GM19328 (cell line): ENCODE data around the gene ABCA2.

Experiments
- ATAC-seq: cut with Tn5 transposase; IDR thresholded peaks from one replicate; pipeline ENCODE4 v1.9.1; 2021; ENCODE audit warnings: mild to moderate bottlenecking, moderate library complexity; ENCODE audit not compliant: unreplicated experiment

The ABCA2 gene

DNA sequence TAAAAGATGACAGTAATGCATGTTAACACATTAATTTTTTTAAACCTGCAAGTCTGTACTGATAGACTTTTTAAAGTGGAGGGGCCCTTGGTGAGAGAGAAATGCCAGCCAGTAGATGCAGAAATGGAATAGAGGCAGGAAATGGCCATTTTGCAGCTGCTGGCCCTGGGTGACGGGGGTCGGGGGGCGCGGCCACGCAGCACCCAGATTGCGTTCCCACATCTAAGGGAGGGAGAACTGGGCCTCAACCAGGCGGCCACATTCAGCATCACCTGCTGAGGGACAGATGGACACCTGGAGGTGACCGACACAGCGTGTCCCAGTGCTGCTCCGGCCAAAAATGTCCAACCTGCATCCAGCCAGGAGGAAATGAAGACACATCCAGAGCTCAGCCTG lies 25.4 kb downstream of the ABCA2 start:
- no peak for ATAC-seq

DNA sequence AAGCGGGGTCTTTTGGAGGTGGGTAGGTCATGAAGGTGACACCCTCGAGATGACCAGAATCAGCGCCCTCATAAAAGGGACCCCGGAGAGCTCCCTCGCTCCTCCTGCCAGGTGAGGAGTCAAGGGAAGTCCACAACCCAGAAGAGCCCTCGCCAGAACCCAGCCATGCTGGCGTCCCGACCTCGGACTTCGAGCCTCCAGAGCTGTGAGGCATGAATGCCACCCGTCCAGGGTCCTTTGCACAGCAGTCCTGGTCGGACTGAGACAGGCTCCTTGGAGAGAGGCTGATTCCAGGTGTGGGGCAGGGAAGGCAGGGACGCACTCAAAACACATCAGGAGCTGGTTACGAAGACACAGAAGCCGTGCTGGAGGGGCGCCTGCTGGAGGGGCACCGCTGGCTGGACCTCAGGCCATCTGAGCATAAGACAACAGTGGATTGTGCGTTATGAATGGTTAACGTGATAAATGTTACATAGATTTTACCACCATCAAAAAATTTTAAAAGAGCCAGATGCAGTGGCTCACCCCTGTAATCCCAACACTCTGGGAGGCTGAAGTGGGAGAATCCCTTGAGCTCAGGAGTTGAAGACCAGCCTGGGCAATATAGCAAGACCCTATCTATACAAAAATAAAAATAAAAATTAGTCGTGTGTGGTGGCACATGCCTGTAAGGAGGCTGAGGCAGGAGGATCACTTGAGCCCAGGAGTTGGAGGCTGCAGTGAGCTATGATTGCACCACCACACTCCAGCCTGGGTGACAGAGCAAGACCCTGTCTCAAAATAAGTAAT lies 26.0 kb downstream of the ABCA2 start:
- ATAC-seq: no peak

DNA sequence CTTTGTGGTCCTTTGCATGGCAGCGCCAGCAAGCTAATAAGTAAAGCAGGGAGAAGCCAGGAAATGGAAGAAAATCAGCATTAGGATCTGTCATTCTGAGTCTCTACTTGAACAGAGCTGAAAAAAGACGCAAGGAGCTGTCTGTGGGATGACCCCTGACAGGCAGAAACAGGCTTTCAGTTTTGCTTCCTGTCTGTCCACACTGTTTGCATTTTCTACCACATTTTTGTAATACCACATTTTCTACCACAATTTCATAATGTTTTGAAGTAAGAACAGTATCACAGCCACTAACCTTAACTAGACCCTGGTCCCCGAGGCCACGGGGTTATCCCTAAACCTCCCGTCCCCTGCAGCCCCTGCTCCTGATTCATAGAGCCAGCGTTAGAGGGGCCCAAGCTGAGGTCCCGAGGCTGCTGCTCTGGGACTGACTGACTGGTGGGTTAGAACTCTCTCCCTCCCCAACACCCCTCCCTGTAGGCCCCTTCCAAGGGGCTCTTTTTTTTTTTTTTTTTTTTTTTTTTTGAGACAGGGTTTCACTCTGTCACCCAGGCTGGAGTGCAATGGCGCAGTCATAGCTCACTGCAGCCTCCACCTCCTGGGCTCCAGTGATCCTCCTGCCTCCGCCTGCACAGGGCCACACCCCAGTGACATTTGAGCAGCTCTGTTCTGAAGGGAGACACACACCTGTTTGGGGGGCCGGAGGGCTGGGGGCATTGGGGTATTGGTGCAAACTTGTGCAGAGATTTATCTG lies 27.7 kb downstream of the ABCA2 start:
- ATAC-seq: no peak

DNA sequence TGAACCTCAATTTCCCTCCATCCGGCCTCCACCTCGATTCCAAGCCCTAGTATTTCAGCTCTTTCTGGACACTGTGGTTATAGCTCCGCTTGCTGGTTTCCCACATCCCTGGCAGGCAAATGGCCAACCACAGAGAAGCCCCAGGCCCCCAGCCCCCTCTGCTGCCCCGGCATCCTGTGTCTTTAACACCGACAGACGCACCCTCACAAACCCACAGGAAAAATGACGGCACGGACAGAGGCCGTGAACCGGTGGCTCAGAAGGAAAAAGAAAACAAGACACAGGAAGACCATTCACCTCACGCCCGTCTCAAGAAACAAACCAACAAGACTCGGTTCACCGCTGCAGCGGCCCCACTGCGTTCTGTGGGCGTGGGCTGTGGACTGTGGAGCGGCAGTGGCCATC lies 30.2 kb downstream of the ABCA2 start:
- ATAC-seq: no peak

DNA sequence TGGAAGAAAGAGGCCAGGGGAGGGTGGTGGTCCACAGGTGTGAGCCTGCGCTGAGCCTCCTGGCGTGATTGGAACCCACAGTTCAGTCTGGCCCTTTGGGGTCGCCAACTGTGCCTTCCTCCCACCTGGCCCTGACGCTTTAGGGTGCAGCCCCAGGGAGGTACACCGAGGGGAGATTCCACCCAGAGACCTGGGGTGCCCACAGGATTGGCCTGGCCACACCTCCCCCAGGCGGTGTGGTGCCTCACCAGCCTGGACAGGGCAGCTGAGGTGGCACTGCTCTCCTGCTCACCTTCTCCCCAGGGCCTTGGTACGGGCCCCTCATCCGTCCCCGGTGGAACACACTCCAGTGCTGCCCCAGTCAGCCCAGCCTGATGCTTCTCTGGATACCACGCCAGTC lies 30.7 kb downstream of the ABCA2 start:
- ATAC-seq: no peak

DNA sequence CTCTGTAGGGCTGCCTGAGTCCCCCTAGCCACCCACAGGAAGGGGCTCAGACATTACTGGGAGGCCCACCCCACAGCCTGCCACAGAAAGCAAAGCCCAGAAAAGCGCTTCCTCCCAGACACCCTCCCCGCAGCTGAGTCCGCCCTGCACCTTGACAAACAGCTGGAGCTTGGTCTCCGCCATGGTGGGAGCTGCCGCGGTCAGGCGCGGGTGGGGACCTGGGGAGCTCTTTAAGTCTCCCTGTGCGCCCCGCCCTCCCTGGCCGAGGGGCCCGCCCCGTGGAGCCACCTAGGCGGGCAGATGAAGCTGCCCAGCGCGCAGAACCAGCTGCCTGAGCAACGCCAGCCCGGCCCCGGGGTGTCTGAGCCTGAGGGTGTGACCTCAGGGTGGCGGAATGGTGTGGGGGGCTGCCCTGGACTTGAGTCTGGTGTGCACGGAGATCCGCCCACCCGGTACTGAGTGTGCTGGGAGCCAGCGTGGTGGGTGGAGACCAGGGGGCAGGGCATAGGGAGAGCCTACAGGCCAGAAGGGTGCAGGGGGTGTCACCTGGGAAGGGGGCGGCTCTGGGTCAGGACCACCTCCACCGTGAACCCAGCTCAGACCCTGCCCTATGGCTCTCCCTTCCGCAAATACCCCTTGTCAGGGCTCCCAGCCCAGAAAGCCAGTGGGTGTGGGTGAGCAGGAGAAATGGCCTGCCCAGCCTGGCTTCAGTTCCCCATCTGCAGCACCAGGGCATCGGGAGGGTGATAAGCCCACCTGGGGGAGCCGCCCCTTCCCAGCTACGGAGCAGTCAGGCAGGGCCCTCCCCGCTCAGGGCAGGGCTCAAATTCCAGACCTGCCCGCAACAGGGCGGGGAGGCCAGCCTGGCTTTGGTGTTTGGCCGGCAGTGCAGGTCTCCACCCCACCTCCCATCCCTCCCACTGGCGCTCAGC lies 31.4 kb downstream of the ABCA2 start, which contains the start of gene CLIC3:
CLIC3 (minus strand) TSS at position 208 of the 932 bp plus-strand sequence; CDS start at position 183, 25 bp downstream.
- no peak for ATAC-seq

DNA sequence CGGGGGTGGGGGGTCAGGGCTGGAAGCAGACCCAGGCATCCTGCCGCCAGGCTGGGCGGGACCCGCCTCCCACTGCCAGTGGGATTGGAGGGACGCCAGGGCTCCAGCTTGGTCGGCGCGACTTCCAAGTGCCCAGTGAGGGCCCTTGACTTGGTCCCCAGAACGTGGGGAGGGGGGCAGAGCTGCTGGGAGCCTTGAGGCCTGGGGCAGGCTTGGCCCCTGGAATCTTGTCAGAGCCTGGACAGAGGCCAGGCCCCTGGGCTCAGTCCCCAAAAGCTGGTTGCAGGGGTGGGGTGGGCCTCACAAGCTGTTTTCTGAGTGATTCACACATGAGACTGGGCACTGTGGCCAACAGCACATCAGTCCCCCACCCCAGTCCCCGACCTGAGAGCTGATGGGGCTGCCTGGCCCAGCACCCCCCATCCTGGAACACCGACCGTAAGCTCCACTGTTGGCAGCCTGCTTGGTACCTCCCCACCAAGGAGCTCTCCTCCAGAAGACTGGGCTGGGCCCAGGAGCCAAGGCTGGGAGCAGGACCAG lies 32.2 kb downstream of the ABCA2 start:
- no peak for ATAC-seq

DNA sequence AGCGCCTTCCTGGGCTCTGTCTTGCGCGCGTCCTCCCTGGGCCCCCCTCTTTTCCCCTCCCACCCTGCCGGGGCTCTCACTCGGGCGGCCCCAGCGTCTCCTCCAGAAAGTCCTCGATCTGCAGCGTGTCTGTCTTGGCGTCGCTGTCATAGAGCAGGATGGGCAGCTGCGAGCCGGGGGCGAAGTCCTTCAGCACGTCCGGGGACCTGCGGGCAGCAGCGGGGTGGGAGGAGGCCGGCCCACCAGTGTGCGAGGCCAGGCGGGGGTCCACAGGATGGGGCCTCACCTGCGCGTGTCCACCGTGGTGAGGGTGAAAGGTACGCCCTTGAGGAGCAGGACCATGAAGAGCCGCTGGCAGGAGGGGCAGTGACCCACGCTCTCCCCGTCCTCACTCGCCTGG lies 32.7 kb downstream of the ABCA2 start:
- ATAC-seq: no peak

DNA sequence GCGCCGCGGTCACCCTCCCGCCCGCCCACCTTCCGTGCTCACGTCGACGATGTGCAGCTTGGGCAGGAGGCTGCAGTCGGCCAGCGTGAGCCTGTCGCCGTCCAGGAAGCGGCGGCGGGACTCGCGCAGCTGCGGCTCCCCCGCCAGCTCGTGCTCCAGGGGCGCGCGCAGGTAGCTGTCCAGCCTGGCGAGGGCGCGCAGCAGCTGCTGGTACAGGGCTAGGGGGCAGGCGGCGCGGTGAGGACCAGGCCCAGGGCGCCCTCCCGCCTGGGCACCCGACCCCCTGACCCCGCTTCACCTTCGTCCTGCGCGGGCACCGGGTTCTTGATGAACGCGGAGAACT lies 33.2 kb downstream of the ABCA2 start:
- no peak for ATAC-seq

DNA sequence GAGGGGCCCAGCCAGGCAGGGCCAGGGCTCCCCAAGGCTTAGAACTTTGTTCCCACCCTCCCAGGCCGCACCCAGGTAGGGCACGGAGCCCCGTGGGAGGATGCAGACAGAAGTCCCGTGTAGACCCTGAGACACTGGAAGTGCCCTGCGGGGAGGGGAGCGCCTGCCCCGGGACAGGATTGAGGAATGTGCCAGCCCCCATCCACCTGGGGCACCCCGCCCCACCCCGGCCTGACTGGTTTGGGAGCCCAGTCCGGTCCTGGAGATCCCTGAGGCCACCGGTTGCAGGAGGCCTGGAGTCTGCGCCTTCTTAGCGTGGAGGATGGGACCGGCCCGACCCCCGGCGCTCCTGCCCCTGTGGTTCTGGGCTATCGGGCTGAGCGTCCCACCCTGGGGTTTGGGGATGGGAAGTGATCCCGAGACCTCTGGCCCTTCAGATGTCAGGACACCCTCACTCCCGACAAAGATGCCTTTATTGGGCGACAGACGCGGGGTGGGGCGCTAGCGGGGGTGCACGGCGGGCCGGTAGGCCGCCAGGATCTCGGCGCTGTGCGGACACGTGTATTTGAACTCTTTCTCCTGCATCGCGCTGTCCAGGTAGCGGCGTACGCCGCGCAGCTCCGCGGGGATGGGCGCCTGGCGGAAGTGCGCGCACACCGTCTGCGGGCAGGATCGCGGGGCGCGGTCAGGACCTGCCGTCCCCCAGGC lies 33.7 kb downstream of the ABCA2 start:
- no peak for ATAC-seq

DNA sequence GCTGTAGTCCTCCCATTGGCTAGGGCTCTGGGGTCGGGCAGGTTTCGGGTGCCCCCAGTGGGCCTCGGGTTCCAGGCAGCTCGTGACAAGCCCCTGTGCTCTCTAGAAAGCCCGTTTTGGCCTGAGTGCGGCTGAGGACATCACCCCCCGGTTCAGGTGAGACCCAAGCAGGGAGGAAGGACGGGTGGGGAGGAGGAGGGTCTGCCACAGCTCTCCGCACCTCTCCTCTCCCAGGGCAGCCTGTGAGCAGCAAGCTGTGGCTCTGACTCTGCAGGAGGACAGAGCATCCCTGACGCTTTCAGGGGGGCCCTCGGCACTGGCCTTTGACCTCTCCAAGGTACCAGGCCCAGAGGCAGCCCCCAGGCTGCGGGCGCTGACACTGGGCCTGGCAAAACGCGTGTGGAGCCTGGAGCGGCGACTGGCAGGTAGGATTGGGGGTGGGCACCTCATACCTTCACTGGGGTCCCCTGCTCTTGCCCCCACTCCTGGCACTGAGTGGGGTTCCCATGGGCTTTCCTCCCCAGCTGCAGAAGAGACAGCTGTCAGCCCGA lies 35.1 kb downstream of the ABCA2 start:
- no peak for ATAC-seq

DNA sequence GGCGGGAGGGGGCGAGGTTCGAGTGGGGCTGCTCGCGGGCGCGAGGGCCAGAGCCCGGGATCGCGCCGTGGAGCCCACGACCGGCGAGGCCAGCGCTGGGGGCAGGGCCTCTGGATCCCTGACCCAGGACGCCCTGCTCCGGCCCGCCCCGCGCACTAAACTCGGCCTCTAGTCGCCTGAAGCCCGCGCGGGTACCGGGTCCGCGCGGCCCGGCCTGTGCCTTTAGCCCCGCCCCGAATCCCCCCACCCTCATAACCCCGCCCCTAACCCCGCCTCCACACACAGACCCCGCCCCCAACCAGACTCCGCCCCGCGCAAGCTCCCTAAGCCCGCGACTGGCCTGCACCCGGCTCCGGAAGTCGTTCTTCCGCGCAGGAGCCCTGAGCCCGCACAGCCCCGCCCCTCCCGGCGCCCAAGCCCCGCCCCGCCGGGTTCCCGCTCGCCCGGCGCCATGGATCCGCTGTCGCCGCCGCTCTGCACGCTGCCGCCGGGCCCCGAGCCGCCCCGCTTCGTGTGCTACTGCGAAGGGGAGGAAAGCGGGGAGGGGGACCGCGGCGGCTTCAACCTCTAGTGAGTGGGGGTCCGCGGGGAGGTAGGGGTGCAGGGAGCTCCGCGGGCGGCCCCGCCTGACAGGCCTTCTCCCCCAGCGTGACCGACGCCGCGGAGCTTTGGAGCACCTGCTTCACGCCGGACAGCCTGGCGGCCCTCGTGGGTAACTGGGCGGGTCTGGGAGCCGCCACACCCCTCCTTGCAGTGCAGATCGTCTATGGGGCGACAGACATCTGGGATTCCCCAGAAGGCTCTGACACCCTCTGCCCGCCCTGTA lies 35.8 kb downstream of the ABCA2 start, which contains the start of gene PAXX:
PAXX (plus strand) TSS at position 430 of the 826 bp plus-strand sequence; CDS start at position 452, 22 bp downstream.
- ATAC-seq: peak; percentile 79

DNA sequence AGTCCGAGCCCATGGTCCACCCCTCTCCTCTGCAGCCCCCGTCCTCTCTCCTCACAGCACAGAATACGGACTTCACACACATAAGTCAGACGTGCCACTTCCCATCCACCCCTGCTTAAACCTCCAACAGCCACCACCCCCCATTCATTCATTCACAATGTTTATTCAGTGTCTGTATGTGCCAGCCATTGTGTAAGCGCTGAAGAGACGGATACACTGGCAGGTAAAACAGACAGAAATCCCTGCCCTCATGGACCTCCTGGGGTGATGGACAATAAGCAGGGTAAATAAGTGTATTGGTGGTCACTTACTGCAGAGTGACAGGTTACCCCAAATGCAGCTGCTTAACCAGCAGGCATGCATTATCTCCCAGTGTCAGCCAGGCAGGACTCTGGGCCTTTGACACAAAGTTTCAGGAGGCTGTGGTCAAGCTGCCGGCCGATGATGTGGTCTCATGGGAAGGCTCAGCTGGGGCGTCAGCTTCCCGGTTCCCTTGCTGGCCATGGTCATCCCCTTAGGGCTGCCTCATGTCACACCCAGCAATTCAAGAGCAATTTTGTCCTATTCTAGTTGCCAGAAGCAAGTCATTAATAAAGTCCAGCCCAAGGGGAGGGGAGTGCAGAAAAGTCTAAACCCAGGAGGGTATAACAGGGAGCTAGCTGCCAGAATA lies 37.7 kb downstream of the ABCA2 start:
- no peak for ATAC-seq

DNA sequence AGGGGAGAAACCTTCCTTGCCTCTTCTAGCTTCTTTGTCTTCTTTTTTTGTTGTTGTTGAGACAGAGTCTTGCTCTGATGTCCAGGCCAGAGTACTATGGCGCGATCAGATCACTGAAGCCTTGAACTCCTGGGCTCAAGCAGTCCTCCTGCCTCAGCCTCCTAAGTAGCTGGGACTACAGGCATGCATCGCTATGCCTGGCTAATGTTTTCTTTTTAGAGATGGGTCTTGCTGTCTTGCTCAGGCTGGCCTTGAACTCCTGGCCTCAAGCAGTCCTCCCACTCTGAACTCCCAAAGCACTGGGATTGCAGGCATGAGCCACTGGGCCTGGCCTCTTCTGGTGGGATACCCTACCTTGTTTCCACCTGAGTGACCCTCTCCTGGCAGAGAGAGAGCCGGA lies 39.2 kb downstream of the ABCA2 start:
- ATAC-seq: no peak

DNA sequence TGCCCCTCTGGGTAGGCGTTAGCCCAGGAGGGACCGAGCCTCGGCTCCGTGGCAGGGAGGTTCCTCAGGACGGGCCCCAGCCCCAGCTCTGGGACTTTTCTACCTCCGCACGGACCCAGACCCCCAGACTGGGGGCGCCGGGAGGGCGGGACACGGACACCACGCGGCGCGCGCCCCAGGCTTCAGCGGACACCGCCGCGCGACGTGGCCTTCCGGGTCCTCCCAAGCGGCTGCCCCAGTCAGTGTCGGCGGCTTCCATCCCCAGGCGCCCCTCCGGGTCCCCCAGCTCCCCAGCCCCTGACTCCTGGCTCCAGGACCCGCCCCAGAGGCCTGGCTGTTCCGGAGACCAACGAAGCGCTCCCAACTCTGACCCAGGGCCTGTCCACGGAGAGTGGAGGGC lies 42.2 kb downstream of the ABCA2 start:
- ATAC-seq: no peak

DNA sequence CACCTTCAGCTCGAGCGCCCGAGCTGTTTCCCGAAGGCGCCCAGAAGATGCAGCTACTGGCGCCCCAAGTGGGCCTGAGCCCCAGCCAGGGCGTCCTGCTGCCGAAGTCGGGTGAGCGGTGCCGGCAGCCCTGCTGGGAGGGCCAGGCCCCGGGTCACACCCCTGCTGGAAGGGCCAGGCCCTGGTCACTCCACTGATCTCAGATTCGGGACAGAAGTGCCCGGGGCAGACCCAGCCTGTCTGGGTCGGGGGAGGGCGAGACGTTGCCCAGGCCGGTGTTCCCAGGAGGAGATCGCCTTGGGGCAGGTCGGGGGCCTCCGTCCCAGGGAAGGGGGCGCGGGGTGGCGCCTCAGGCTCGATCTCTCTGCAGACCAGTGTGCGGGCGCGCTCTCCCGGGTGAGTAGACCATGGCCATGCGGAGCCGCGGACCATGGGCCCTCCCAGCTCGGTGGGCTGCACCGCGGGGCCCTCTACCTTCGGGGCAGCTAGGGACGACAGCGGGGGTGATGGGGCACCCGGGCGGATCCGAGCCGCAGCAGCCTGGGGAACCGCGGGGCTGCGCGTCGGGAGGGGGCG lies 42.9 kb downstream of the ABCA2 start:
- ATAC-seq: no peak

DNA sequence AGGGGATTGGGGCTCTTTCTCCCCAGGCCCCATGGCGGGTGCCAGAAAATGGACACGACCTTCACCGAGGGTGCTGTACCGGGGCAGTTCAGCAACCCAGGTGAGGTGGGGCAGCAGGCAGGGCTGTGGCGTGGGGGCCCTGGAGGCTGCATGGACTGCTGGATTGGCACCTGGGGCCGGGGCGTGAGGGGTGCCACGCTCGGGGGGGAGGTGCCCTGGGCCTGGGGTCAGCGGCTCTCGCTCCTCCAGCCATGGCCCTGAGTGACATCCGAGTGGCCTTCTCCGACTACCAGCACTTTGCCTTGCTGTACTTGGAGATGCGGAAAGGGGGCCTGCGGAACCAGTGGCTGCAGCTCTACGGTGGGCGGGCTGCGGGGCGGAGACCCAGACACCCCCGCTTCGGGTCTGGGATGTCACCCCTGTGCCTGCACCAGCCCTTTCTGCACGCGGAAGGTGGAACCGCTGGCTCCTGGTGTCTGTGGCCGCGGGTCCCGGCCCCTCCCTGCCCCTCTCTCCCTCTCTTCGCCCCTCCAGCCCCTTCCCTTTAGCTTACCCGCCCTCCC lies 43.5 kb downstream of the ABCA2 start:
- no peak for ATAC-seq
